Measurements from ENCODE around the gene LAMA2. TPM values are rescaled to one million over a fixed set of nuclear protein-coding genes. Genes with fewer than 3 reads are reported as not detected.

Gene LAMA2
- total and polyA plus RNA-seq, 7 donors: 8.8 to 59.0 (median 27.3) TPM

- no peaks in the 10 kb centered on the region for H3K36me3 ChIP-seq (ENCODE audit: insufficient read depth in 1 of 2, low read depth in 1 of 2)
- H3K9me3 ChIP-seq: no peaks in the 10 kb centered on the region
- TF ChIP-seq CTCF (IDR thresholded peaks at IDR 0.05): no peak
- ATAC-seq (no peak), DNase-seq (no peak)
- H3K4me3 ChIP-seq: no peak overlapping the region
- no peaks in the 10 kb centered on the region for H3K27me3 ChIP-seq (ENCODE audit: insufficient read depth in 3 of 3, low read length in 2 of 3)
- H3K4me1 ChIP-seq: no peaks in the 10 kb centered on the region
- intact Hi-C loops (cut with DNase I): no loop called here
- H3K27ac ChIP-seq: no peak overlapping the region
- 61 to 76% (median 62%) methylated on average over 2 of the region's 2 CpGs for WGBS, 3 donors
Observed at GRCh38 chr6:128919412-128920180, 36.7 kb downstream of the LAMA2 start.

GRCh38 chr6:128925765-128926164 is 42.8 kb downstream of the LAMA2 start:
- no peaks in the 10 kb centered on the region for H3K4me1 ChIP-seq
- H3K9me3 ChIP-seq: no peaks in the 10 kb centered on the region
- peaks cover 0 to 3% of the 10 kb centered on the region in 2 donors for H3K36me3 ChIP-seq (ENCODE audit: insufficient read depth in 1 of 2, low read depth in 1 of 2)
- H3K4me3 ChIP-seq: no peak overlapping the region
- H3K27me3 ChIP-seq (ENCODE audit: insufficient read depth in 3 of 3, low read length in 2 of 3): no peaks in the 10 kb centered on the region
- WGBS, 3 donors: 84 to 89% (median 88%) methylated on average over 1 of the region's 1 CpG
- no peak for TF ChIP-seq CTCF (IDR thresholded peaks at IDR 0.05)
- H3K27ac ChIP-seq: no peak overlapping the region
- no peak for DNase-seq
- ATAC-seq: no peak
- intact Hi-C loops (cut with DNase I): no loop called here

- no peak for TF ChIP-seq CTCF (IDR thresholded peaks at IDR 0.05)
- Histone ChIP-seq H3K4me1 (no peaks in the 10 kb centered on the region), H3K27me3 (ENCODE audit: insufficient read depth in 3 of 3, low read length in 2 of 3) (no peaks in the 10 kb centered on the region), H3K9me3 (no peaks in the 10 kb centered on the region), H3K27ac (no peak overlapping the region), H3K4me3 (no peak overlapping the region), H3K36me3 (ENCODE audit: insufficient read depth in 1 of 2, low read depth in 1 of 2) (peaks cover 0 to 3% of the 10 kb centered on the region in 2 donors)
- ATAC-seq: no peak
- 54 to 62% (median 58%) methylated on average over 34 of the region's 34 CpGs for WGBS, 3 donors
- DNase-seq: peak in 1 of 2 donors; percentile 36
- intact Hi-C loops (cut with DNase I): no loop called here
Observed at GRCh38 chr6:128929869-128930268, 46.9 kb downstream of the LAMA2 start.

GRCh38 chr6:128930321-128930720 is 47.4 kb downstream of the LAMA2 start:
- H3K4me3 ChIP-seq: no peak overlapping the region
- H3K27ac ChIP-seq: no peak overlapping the region
- intact Hi-C loops (cut with DNase I): no loop called here
- ATAC-seq (no peak), DNase-seq (no peak)
- H3K36me3 ChIP-seq (ENCODE audit: insufficient read depth in 1 of 2, low read depth in 1 of 2): peaks cover 0 to 3% of the 10 kb centered on the region in 2 donors
- TF ChIP-seq CTCF (IDR thresholded peaks at IDR 0.05): no peak
- H3K9me3 ChIP-seq: no peaks in the 10 kb centered on the region
- no peaks in the 10 kb centered on the region for H3K4me1 ChIP-seq
- WGBS, 3 donors: 73 to 80% (median 79%) methylated on average over 5 of the region's 5 CpGs
- no peaks in the 10 kb centered on the region for H3K27me3 ChIP-seq (ENCODE audit: insufficient read depth in 3 of 3, low read length in 2 of 3)

GRCh38 chr6:128932061-128932460 is 49.1 kb downstream of the LAMA2 start:
- ATAC-seq (no peak), DNase-seq (no peak)
- Histone ChIP-seq H3K36me3 (ENCODE audit: insufficient read depth in 1 of 2, low read depth in 1 of 2) (peaks cover 0 to 3% of the 10 kb centered on the region in 2 donors), H3K9me3 (no peaks in the 10 kb centered on the region), H3K4me1 (no peaks in the 10 kb centered on the region), H3K27ac (no peak overlapping the region), H3K27me3 (ENCODE audit: insufficient read depth in 3 of 3, low read length in 2 of 3) (no peaks in the 10 kb centered on the region), H3K4me3 (no peak overlapping the region)
- 60 to 84% (median 83%) methylated on average over 1 of the region's 1 CpG for WGBS, 3 donors
- no peak for TF ChIP-seq CTCF (IDR thresholded peaks at IDR 0.05)
- intact Hi-C loops (cut with DNase I): no loop called here
